T47D (cell line): Measurements from ENCODE around the gene STAC.
"Not testable (repeated sequence)": the region's sequence is repeated elsewhere in the genome, so short reads cannot be mapped to it uniquely, and the experiment has no call there.

ENCODE experiments used
- DNase-seq, 2 experiments: peaks; one replicate each; pipeline versions ENCODE4 v3.0.0 to v3.0.0-alpha.2; 2011 to 2012; ENCODE audit warnings: low read depth in 1 of 2, low spot score in 1 of 2
- JUND ChIP-seq: IDR thresholded peaks from 2 replicates; pipeline ENCODE4 v1.6.1; 2012; ENCODE audit warnings: low read depth
- in situ Hi-C: cut with HindIII; loops from 2 replicates; pipeline ENCODE4 v1.10.0; 2016; ENCODE audit warnings: low sequenced_read_pairs, low pct_unique_long_range_greater_than_20kb

Gene STAC

GRCh38 chr3:36429986-36430485, 49.7 kb downstream of the STAC start:
- no peak for TF ChIP-seq JUND
- DNase-seq: no peak
- in situ Hi-C loops: no loop called here

- no peak for TF ChIP-seq JUND
- in situ Hi-C loops: no loop called here
- no peak for DNase-seq
Observed at GRCh38 chr3:36433511-36433910, 53.2 kb downstream of the STAC start.

GRCh38 chr3:36434687-36435426, 54.6 kb downstream of the STAC start:
- TF ChIP-seq JUND: no peak
- in situ Hi-C loops: no loop called here
- DNase-seq: no peak

GRCh38 chr3:36443028-36443686, 62.9 kb downstream of the STAC start:
- TF ChIP-seq JUND: no peak
- in situ Hi-C loops: no loop called here
- no peak for DNase-seq

GRCh38 chr3:36444909-36445308, 64.6 kb downstream of the STAC start:
- no peak for DNase-seq
- no peak for TF ChIP-seq JUND
- in situ Hi-C loops: no loop called here

- in situ Hi-C loops: no loop called here
- TF ChIP-seq JUND: no peak
- no peak for DNase-seq
Observed at GRCh38 chr3:36446276-36446675, 66.0 kb downstream of the STAC start.

GRCh38 chr3:36447061-36447460, 66.8 kb downstream of the STAC start:
- no peak for DNase-seq
- in situ Hi-C loops: no loop called here
- TF ChIP-seq JUND: no peak

GRCh38 chr3:36451816-36452215, 71.5 kb downstream of the STAC start:
- no peak for TF ChIP-seq JUND
- no peak for DNase-seq
- in situ Hi-C loops: no loop called here

GRCh38 chr3:36453213-36453612, 72.9 kb downstream of the STAC start:
- DNase-seq, in situ Hi-C loops: not testable (repeated sequence)

GRCh38 chr3:36453896-36454295, 73.6 kb downstream of the STAC start:
- DNase-seq, in situ Hi-C loops: not testable (repeated sequence)

- DNase-seq: no peak
- no peak for TF ChIP-seq JUND
- in situ Hi-C loops: no loop called here
Observed at GRCh38 chr3:36455406-36455805, 75.1 kb downstream of the STAC start.

GRCh38 chr3:36456784-36457183, 76.5 kb downstream of the STAC start:
- in situ Hi-C loops: no loop called here
- no peak for DNase-seq
- TF ChIP-seq JUND: no peak

GRCh38 chr3:36457667-36458066, 77.4 kb downstream of the STAC start:
- in situ Hi-C loops: no loop called here
- no peak for TF ChIP-seq JUND
- DNase-seq: no peak

GRCh38 chr3:36459177-36459576, 78.9 kb downstream of the STAC start:
- no peak for TF ChIP-seq JUND
- in situ Hi-C loops: no loop called here
- DNase-seq: no peak
